Hair follicular keratinocyte (primary cell): Measurements from ENCODE around the gene ZMYND8. TPM values are rescaled to one million over a fixed set of nuclear protein-coding genes. Genes with fewer than 3 reads are reported as not detected.

Experiments used
- total RNA-seq: library from RNA; depleted of rRNA; stranded (reverse); fragments of >200 nt; gene quantifications from 2 replicates; pipeline ENCODE4 v1.2.3, GENCODE V29; 2015

The ZMYND8 gene
- total RNA-seq: 11.8 and 19.3 TPM in 2 replicates

DNA sequence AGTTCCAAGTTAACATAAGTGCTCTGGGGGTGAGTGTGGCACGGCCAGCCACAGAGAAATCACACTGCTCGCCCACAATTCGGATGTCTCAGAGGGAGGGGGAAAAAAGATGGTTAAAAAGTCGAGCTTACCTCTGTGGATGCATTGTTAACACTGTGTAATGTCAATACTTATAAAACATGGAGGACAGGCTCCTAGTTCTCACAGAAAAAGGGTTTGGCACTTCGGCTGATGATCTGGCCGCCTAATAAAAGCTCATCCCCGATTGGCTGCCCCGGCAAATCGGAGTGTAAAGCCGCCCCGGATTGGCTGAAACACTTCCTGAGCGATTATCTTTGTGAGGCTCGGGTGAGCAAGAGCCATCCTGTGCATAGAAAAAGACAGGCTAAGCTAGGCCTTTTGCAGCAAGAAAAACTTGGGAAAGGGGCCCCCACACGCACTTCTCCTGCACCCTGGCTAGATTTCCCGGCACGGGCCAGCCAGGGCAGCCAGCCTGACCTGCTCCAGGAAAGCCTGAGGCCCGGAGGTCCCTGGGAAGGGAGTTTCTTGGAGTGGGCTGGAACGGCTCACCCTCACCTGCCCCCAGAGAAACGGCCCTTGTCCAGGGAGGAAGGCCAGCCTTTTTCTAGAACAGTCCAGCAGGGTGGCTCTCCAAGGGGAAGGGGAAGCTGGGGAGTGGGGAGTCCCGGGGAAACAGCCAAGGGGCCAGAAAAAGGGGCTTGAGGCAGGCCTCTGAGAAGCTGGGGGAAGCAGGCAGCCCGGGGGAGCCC lies at the start of gene ZMYND8:
TSS of gene ZMYND8 (minus strand) at position 174 of the 770 bp plus-strand sequence. CDS start at position 145, 29 bp downstream.

Other genes starting within 250 kb of the ZMYND8 start
- gene NCOA3, start 145.2 kb upstream of the ZMYND8 start, total RNA-seq: 14.7 and 25.0 TPM in 2 replicates